Loucy (cell line): Measurements from ENCODE around the gene TRPV3.

ENCODE experiments used
- H2AFZ ChIP-seq: fragments of 200-600 bp; sonication (generic); 2 replicates; pipeline ENCODE4 v1.6.0; 2016; ENCODE audit warnings: antibody characterized with exemption, mild to moderate bottlenecking, low read length, moderate library complexity
- H3F3A ChIP-seq: fragments of 200-600 bp; 2 replicates; pipeline ENCODE4 v1.6.0; 2016; ENCODE audit warnings: antibody characterized with exemption, low read depth, mild to moderate bottlenecking
- H3K27me3 ChIP-seq: fragments of 200-600 bp; sonication (generic); 2 replicates; pipeline ENCODE4 v1.6.1; 2014; ENCODE audit warnings: low read length, mild to moderate bottlenecking; ENCODE audit not compliant: insufficient read depth, poor library complexity, severe bottlenecking
- H3K36me3 ChIP-seq: fragments of 200-600 bp; sonication (generic); 2 replicates; pipeline ENCODE4 v1.6.1; 2016; ENCODE audit warnings: low read length; ENCODE audit not compliant: insufficient read depth
- H3K4me1 ChIP-seq: fragments of 200-600 bp; sonication (generic); 2 replicates; pipeline ENCODE4 v1.5.1; 2014; ENCODE audit warnings: low read length, mild to moderate bottlenecking; ENCODE audit not compliant: insufficient read depth, poor library complexity, severe bottlenecking
- H3K4me2 ChIP-seq: fragments of 200-600 bp; sonication (generic); 2 replicates; pipeline ENCODE4 v1.6.0; 2014; ENCODE audit warnings: antibody characterized with exemption, low read length, low read depth, mild to moderate bottlenecking; ENCODE audit not compliant: poor library complexity, severe bottlenecking
- H3K4me3 ChIP-seq: fragments of 200-600 bp; sonication (generic); 2 replicates; pipeline ENCODE4 v1.5.1; 2014; ENCODE audit warnings: low read length, mild to moderate bottlenecking, mixed read lengths; ENCODE audit not compliant: poor library complexity, severe bottlenecking
- H3K79me2 ChIP-seq: fragments of 200-600 bp; sonication (generic); 2 replicates; pipeline ENCODE4 v1.6.1; 2014; ENCODE audit warnings: low read length; ENCODE audit not compliant: insufficient read depth
- H3K9ac ChIP-seq: fragments of 200-600 bp; sonication (generic); 2 replicates; pipeline ENCODE4 v1.6.0; 2014; ENCODE audit warnings: mild to moderate bottlenecking, low read depth, low read length, moderate library complexity; ENCODE audit not compliant: poor library complexity, severe bottlenecking
- H3K9me2 ChIP-seq: fragments of 200-600 bp; sonication (generic); replicated peaks from 2 replicates; pipeline ENCODE4 v1.6.1; 2016; ENCODE audit warnings: low read depth, low read length, mixed read lengths
- H3K9me3 ChIP-seq: fragments of 200-600 bp; sonication (generic); 2 replicates; pipeline ENCODE4 v1.6.1; 2014; ENCODE audit warnings: mild to moderate bottlenecking, antibody characterized with exemption, low read length, low read depth; ENCODE audit not compliant: insufficient read depth
- H4K20me1 ChIP-seq: fragments of 200-600 bp; sonication (generic); 2 replicates; pipeline ENCODE4 v1.6.0; 2014; ENCODE audit warnings: antibody characterized with exemption, low read length, mild to moderate bottlenecking; ENCODE audit not compliant: insufficient read depth, poor library complexity, severe bottlenecking
- EZH2phosphoT487 ChIP-seq: fragments of 200-600 bp; IDR thresholded peaks from 2 replicates; pipeline ENCODE4 v1.6.1; 2018; ENCODE audit warnings: antibody characterized with exemption, mild to moderate bottlenecking, moderate library complexity, borderline replicate concordance
- TF ChIP-seq, protein P1 (sequence below): fragments of 200-600 bp; sonication (generic); conservative IDR thresholded peaks from 2 replicates; pipeline ENCODE4 v1.5.1; 2014; ENCODE audit warnings: mild to moderate bottlenecking, antibody characterized with exemption, low read length

The TRPV3 gene

GRCh38 chr17:3527468-3527867 lies 30.1 kb downstream of the TRPV3 start:
- Histone ChIP-seq H3K9me2 (no peaks in the 10 kb centered on the region), H3F3A (no peaks in the 10 kb centered on the region), H3K79me2 (no peaks in the 10 kb centered on the region), H3K9me3 (no peaks in the 10 kb centered on the region), H3K4me3 (no peak overlapping the region), H3K27me3 (no peaks in the 10 kb centered on the region), H3K36me3 (no peaks in the 10 kb centered on the region), H3K4me1 (no peaks in the 10 kb centered on the region), H3K4me2 (no peak overlapping the region), H2AFZ (no peak overlapping the region), H4K20me1 (no peaks in the 10 kb centered on the region), H3K9ac (no peak overlapping the region)
- TF ChIP-seq, protein P1, sequence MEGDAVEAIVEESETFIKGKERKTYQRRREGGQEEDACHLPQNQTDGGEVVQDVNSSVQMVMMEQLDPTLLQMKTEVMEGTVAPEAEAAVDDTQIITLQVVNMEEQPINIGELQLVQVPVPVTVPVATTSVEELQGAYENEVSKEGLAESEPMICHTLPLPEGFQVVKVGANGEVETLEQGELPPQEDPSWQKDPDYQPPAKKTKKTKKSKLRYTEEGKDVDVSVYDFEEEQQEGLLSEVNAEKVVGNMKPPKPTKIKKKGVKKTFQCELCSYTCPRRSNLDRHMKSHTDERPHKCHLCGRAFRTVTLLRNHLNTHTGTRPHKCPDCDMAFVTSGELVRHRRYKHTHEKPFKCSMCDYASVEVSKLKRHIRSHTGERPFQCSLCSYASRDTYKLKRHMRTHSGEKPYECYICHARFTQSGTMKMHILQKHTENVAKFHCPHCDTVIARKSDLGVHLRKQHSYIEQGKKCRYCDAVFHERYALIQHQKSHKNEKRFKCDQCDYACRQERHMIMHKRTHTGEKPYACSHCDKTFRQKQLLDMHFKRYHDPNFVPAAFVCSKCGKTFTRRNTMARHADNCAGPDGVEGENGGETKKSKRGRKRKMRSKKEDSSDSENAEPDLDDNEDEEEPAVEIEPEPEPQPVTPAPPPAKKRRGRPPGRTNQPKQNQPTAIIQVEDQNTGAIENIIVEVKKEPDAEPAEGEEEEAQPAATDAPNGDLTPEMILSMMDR: no peak
- no peak for TF ChIP-seq EZH2phosphoT487

DNA sequence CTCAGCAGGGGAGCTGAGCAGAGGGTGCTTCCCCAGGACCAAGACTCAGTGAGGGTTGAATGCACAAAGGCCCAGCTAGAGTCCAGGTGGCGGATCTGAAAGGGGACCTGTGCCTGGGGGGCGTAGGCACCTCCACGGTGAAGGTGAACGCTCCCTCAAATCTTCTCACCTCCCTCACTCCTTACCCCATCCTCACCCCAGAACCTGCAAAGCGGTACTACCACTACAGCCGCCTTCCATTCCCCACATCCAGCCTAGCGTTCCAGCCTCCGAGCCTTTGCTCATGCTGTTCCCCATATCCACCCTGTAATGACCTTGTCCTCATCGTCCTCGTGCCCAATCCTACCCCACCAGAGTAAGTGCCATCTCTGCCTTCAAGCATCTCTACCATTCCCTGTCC lies 30.6 kb downstream of the TRPV3 start:
- H3K9ac ChIP-seq: no peak overlapping the region
- no peaks in the 10 kb centered on the region for H4K20me1 ChIP-seq
- no peaks in the 10 kb centered on the region for H3K27me3 ChIP-seq
- no peak overlapping the region for H3K4me3 ChIP-seq
- no peaks in the 10 kb centered on the region for H3K9me3 ChIP-seq
- TF ChIP-seq EZH2phosphoT487: no peak
- TF ChIP-seq, protein P1: no peak
- H3K36me3 ChIP-seq: no peaks in the 10 kb centered on the region
- no peaks in the 10 kb centered on the region for H3K9me2 ChIP-seq
- no peaks in the 10 kb centered on the region for H3K79me2 ChIP-seq
- H3F3A ChIP-seq: no peaks in the 10 kb centered on the region
- no peak overlapping the region for H2AFZ ChIP-seq
- no peaks in the 10 kb centered on the region for H3K4me1 ChIP-seq
- no peak overlapping the region for H3K4me2 ChIP-seq

DNA sequence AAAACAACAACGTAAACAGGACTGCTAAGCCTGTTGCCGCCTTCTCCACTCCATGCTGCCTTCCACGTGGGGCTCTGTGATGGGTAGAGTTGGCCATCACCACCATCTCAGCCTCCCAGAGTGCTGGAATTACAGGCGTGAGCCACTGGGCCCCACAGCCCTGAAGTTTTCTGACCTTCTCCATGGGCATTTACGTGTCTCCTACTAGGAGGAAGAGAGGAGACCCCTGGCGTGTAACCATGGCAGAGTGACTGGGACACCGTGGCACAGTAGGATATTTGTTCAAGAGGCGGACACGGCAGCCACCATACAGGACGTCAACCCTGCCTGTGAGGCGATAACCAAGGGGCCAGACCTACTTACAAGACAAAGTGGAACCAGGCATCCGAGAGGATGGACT lies 31.1 kb downstream of the TRPV3 start:
- TF ChIP-seq EZH2phosphoT487: no peak
- TF ChIP-seq, protein P1: no peak
- H2AFZ ChIP-seq: no peak overlapping the region
- H3K9me3 ChIP-seq: no peaks in the 10 kb centered on the region
- no peaks in the 10 kb centered on the region for H3K36me3 ChIP-seq
- no peak overlapping the region for H3K4me3 ChIP-seq
- H3K79me2 ChIP-seq: no peaks in the 10 kb centered on the region
- no peak overlapping the region for H3K4me2 ChIP-seq
- H3K9me2 ChIP-seq: no peaks in the 10 kb centered on the region
- no peaks in the 10 kb centered on the region for H3F3A ChIP-seq
- no peak overlapping the region for H3K9ac ChIP-seq
- no peaks in the 10 kb centered on the region for H3K4me1 ChIP-seq
- H4K20me1 ChIP-seq: no peaks in the 10 kb centered on the region
- no peaks in the 10 kb centered on the region for H3K27me3 ChIP-seq
